GM10266 (cell line): ENCODE results near the gene LPP.

Source experiments
- DNase-seq: peaks from one replicate; pipeline ENCODE4 v3.0.0; 2012; ENCODE audit errors: extremely low spot score
- TF ChIP-seq, protein P1 (sequence below): IDR thresholded peaks from 2 replicates; pipeline ENCODE4 v1.5.1; 2012; ENCODE audit warnings: mild to moderate bottlenecking, low read depth; ENCODE audit not compliant: control insufficient read depth, insufficient read depth; ENCODE audit errors: missing control alignments

Gene LPP

DNA sequence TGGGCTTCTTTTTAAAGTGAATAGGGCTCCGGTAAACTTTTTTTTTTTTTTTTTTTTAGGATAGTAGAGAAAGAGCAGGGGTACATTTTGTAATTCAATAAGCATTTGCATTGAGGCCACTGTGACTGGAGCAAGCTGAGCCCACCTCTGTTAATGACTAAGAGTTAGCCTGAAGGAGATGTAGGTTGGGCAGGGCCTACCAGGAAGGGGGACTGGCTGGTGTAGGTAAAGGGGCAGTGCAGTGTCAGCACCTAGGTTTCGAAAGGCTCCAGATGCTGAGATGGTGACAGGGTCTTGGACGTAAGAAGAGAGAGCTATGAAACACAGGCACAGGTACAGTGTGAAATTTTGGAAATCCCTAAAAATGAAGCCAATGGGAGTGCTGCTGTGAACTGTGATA is 30.7 kb downstream of the LPP start:
- TF ChIP-seq, protein P1, sequence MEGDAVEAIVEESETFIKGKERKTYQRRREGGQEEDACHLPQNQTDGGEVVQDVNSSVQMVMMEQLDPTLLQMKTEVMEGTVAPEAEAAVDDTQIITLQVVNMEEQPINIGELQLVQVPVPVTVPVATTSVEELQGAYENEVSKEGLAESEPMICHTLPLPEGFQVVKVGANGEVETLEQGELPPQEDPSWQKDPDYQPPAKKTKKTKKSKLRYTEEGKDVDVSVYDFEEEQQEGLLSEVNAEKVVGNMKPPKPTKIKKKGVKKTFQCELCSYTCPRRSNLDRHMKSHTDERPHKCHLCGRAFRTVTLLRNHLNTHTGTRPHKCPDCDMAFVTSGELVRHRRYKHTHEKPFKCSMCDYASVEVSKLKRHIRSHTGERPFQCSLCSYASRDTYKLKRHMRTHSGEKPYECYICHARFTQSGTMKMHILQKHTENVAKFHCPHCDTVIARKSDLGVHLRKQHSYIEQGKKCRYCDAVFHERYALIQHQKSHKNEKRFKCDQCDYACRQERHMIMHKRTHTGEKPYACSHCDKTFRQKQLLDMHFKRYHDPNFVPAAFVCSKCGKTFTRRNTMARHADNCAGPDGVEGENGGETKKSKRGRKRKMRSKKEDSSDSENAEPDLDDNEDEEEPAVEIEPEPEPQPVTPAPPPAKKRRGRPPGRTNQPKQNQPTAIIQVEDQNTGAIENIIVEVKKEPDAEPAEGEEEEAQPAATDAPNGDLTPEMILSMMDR, result no peak
- DNase-seq, result no peak

DNA sequence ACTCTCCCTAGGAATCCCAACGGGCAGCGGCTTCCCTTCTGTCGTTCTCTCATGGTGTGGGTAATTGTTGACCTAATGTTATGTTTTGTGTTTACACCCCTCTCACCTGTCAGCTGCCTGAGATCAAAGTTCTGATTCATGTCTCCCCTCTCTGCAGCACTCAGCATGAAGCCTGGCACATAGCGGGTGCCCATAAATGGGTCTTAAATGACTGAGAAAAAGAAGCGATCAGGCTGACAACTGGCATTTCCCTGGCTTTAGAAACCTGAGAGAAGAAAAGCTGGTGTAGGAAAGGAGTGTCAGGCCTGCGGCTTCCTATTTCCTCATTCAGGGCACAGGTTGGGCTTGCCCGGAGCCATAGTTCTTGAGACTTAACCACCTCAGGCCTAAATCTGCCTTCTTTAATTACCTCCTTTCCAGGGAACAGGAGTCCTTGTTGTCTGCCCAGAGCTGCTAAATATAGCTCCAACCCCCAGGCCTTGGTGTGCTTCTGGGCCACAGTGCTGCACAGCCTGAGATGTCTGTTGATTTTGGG is 31.8 kb downstream of the LPP start:
- DNase-seq, result no peak
- TF ChIP-seq, protein P1, result no peak

DNA sequence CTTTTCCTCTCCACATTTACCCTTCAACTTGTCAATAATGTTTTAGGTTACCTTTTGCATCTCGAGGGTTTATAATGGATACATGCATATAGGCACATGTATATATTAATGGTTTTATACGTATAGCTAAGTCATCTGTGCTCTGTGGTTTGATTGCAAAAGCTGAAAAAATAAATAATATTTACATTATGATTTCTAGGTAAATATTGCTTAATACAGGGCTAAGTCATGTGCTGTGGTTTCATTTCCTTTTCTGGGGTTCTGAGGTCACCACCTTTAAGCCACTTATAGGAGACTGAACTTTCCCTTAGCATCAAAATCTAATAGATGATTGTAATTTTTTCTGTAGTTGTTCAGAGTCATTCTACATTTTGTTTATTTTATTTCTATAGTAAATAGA is 33.1 kb downstream of the LPP start:
- DNase-seq, result no peak
- TF ChIP-seq, protein P1, result no peak

DNA sequence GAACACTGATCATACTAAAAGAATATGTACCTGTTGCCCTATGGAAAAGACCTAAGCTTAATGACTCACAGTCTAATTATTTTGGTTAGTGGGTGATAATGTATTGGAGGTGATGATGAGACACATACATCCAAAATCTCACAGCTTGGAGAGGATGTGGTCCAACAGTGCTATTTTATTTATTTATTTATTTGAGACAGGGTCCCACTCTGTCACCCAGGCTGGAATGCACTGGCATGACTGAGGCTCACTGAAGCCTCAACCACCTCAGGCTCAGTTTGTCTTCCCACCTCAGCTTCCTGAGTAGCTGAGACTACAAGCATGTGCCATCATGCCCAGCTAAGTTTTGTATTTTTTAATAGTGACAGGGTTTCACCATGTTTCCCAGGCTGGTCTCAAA is 35.0 kb downstream of the LPP start:
- no peak for DNase-seq
- TF ChIP-seq, protein P1, result no peak

DNA sequence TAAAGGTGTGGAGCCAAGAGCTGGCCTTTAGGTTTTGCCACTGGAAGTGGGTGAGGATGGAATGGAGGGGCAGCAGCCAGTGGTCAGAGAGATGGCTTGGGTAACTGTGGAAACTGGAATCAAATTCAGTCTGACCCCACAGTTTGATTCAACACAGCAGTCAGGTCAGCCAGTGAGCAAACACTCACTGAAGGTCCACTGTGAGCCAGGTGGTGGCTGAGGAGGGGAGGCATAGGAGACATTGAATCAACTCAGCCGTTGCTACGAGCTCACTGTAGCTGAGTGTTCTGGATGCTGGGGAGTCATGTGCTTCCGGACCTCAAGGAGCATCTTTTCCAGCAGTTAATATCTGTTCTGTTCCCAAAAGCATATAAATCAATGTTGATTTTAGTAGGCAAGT is 37.5 kb downstream of the LPP start:
- DNase-seq, result no peak

DNA sequence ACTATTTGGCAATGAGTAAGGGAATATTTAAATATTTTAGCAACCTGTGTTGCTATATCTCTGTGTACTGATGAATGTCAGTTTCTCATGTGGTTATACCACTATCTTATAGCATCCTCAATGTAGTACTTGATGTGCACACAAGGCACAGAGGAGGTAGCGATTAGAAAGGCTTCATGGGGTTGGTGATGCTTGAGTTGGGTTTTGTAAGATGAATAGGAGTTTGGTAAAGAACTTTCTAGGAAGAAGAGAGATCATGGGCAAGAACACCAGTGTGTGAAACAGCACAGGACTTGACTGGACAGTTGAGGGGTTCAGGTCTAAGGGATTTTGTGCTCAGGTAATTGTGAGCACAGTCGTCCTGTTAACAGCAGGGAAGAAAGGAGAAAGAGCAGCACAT is 38.1 kb downstream of the LPP start:
- TF ChIP-seq, protein P1, result no peak
- DNase-seq, result no peak

More for the DNA sequence above, 37.5 kb downstream of the LPP start:
- TF ChIP-seq, protein P1, result no peak

DNA sequence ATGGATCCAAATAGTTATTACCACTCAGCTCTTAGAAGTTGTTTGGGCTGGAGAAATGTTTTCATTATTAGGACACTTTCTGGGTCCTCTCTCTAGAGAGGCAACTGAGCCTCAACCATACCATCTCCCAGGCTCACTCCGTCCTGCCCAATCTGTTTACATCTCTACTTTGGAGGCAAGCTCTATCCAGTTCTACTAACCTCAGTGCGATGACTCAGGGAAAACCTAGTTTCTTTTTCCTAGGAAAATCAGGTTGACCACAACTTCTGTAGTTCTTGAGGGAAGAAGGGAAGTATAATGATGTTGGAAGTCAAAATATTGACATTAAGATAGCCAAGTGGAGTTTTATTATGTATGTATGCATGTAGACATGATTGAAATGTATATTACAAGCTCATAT is 40.4 kb downstream of the LPP start:
- no peak for DNase-seq
- TF ChIP-seq, protein P1, result no peak
